GM19452 (cell line): ENCODE results near the gene PAPSS1.
"Not testable (repeated sequence)": the region's sequence is repeated elsewhere in the genome, so short reads cannot be mapped to it uniquely, and the experiment has no call there.

ENCODE experiments used
- ATAC-seq: cut with Tn5 transposase; IDR thresholded peaks from one replicate; pipeline ENCODE4 v1.9.1; 2021; ENCODE audit not compliant: unreplicated experiment

The PAPSS1 gene

DNA sequence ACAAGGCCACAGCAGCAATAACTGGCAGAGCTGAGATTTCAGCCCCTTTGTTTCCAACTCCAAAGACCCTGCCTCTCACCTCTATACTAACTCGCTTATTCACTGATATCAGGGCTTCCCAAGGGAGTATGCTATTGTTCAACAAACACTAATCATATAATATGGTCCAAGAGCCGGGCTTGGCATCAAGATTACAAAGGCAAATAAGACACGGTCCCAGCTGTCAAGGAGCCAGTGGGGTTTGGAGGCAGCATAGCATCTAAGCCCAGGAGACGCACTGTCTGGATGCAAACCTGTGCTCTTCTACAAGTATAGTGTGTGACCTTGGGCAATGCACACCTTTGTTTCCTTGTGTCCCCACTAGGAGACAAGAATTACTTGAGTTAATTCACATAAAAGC lies 28.7 kb downstream of the PAPSS1 start:
- no peak for ATAC-seq

DNA sequence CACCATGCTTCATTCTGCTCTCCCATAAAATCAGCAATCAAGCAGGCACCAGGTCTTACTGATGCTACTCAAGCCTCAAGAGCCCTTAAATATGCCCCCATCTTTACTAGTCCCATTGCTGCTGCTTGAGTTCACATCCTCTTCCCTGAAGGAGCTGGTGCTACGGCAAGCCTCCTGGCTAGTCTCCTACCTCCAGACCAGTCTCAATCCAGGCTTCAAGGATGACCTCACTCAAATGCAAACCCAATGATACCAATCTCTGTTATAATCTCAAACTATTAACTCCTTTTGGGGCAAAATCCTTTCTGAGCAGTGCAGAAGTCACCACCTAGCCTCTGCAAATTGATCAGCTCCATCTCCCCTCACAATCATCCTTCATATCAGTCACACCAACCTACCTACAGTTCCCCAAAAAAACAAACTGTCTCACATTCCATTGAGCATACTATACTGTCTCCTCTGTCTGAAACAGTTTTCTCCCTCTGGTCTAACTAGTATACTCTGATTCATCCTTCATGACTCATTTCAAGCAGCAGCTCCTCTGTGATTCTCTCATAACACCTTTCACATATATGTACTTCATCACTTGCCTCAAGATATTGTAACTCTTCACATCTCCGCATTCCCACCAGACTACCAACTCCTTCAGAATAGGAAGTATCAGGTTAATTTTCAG lies 30.0 kb downstream of the PAPSS1 start:
- ATAC-seq = peak; percentile 52

DNA sequence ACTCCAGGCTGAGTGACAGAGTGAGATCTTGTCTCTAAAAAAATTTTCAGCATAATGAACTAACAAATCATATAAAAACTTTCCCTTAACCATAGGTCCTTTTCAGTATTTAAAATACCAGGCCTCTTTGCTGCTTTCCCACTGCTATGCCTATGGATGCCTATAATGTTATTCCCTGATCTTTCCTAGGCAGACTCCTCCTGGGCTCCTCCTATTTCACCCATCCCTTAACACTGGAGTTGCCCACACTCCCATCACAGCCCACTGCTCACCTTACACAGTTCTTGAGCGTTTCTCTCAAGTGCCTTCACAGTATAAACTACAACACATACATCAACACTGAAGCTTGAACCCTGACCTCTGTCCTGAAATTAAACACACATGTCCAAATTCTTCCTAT lies 31.6 kb downstream of the PAPSS1 start:
- no peak for ATAC-seq

DNA sequence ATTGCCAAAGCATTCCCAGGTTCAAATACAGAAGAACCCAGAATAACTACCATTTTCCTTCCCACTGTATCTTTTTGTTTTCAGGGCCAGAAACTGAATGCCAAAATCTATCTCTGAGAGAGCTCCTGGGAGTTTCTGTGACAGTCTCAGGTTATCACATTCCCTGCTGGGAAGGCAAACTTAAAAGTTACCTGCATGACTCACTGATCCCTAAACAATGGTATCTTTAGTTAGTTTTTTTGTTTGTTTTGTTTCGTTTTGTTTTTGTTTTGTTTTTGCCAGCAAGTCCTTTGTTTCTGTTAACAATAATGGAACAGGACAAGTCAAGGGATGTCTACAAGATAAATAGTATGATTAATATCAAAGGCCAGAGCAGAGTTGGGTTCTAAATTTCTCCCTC lies 34.3 kb downstream of the PAPSS1 start:
- ATAC-seq = no peak

DNA sequence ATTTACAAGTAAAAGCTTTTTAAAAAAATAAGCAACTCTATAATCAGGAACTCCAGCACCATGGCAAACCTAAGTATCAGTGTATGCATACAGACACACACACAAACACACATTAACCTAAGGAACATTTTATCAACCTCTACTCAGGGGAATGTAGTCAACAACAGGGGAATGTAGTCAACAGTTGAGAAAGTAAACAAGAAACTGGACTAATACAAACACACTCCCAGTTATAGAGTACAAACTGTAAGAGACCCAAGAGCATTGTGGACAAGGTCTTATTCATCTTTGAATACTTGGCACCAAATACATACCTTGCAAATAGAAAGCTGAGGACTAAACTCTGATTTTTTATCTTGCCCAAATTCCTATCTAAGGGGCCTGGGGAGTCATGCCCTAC lies 36.2 kb downstream of the PAPSS1 start:
- no peak for ATAC-seq

DNA sequence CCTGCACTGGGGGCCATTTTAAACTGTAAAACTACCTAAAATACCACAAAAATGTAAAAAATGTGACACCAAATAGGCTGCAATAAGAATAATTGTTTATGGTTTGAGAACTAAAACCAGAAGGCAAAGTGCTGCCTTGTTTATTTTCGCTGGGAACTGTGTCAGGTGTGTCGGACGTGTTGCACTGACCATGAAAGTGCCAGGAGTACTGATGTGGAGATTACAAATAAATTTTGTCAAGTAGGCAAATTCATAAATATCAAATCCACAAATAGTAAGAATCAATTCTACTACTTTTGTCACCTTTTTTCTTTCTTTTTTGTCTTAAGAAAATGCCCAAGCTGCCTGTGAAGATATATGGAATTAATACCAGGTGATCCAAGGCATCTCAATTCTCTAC lies 37.7 kb downstream of the PAPSS1 start:
- ATAC-seq = no peak

DNA sequence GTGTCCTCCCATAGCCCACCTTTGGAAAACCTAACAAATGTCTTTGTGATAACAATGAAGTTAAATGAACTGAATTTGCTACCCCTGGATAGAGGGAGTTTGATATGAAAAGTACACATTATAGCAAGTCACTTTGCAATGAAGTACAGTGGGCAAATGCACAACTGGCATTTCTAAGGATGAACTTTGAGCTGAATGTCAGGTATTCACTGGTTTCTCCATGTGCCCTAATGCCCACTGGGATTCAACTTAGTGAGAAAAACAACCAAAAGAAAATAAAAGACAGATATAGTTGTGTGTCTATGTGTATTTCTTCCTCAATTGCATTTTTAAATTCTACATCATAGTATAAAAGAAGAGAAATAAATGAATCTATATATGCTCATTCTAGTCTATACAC lies 51.0 kb downstream of the PAPSS1 start:
- ATAC-seq = no peak

DNA sequence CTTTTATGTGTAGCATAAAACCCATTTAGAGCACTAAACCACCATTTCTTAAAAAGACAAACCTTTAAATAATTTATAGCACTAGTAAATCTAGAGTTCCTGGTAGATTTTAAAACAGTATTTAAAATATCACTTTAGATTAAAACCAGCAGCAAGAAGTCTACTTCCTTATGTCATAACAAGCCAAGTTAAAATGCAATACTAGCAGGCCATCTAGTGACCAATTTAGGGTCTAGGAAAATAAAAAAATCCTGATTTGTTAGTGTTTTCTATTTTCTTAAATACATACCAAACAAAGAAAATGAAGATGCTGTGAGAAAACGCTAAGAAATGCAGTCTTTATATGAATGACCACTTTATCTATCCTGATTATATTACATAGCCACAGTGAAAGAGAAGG lies 53.9 kb downstream of the PAPSS1 start:
- ATAC-seq = no peak

DNA sequence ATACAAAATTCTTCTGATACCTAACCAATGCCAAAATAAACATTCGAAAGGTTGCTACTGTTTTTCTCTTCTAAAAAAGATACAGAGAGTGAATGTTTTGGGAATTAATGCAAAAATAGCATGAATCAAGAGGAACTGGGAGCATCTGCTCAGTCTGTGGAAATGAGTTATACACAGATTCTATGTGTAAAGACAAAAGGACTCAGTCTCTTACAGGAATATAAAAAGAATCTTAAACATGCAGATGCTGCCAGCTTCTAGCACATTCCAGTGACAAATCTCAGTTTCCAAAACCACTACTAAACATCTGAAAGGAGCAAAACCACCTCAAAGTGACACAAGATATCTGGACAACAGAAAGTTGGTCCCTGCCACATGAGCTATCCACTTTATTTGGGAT lies 55.0 kb downstream of the PAPSS1 start:
- ATAC-seq = no peak

DNA sequence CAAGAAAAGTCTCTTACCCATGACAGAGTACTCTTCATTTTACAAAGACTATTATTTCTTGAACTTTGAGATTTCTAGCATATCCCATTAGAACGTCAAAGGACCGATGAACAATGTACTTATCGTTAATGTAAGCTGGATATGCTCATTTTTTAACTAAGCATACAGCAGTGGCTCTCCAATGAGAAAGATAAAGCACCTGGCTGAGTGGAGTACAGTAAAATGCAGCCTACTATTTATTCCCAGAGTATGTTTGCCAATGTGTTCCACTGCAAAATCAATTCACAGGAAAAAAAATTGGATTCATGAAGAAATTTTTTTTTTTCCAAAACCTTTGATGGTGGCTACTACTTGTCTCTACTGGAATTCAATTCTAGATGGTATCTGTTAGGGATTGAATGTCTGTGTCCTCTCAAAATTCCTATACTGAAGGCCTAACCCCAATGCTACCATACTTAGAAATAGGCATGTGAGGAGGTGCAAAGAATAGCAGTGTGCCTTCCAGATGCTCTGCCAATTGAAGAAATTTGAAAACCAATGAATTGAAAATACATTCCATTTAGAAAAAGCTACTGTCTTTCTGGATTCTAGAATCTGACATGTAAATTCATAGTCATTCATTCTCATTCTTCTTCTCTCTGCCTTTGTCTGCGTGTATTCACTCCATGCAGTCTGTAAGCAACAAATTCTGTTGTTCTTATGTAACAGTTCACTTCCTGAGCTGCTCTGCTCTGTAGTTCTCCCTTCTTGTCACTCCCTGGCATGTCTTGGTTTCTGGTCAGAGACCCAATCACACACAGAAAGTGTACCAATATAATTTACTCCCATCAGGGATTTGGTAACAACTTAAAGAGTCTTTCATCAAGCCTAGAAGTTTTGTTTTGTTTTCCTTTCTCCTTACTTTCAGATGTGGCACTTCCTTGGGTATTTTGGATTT lies 61.4 kb downstream of the PAPSS1 start:
- ATAC-seq = no peak

DNA sequence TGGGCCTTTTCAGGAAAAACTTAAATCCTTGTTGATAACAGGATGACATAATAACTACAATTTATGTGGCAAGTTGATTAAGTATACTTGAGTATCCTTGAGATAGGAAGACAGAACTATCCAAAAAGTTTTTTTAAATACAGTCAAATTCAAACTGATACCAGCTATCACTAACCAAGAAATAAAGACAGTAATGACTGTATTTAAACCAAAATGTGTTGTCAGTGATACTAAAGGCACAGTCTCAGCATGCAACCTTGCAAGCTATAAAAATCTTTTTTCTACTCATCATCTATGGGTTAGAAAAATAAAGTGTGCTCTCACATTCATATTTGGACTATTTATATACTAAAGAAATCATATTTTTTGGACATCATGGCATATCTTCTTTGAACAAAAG lies 64.7 kb downstream of the PAPSS1 start:
- no peak for ATAC-seq

DNA sequence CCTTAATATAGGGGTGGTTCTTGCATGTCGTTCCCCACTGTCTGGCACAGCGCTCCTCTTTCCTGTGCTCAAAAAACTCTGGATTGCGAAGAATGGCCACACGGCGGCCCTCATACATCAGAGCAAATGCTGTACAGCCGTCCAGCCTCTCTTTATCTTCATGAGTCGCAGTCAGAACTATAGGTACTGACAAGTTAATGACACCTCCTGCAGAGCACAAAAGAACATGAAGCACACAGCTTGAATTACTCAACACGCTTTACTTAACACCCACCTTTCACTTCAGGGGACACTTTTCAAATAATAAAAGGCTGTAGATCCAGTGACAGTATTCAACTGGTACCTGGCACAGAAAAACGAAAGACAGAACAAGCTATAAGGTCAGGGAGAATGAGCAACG lies 65.3 kb downstream of the PAPSS1 start:
- ATAC-seq = no peak

DNA sequence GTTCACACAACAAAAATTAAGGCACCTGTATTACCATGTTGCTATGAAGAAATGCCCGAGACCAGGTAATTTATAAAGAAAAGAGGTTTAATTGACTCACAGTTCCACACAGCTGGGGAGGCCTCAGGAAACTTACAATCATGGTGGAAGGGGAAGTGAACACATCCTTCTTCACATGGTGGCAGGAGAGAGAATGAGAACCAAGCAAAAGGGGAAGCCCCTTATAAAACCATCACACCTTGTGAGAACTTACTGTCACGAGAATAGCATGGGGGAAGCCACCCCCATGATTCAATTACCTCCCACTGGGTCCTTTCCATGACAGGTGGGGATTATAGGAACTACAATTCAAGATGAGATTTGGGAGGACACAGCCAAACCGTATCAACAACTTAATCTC lies 68.6 kb downstream of the PAPSS1 start:
- ATAC-seq = not testable (repeated sequence)

DNA sequence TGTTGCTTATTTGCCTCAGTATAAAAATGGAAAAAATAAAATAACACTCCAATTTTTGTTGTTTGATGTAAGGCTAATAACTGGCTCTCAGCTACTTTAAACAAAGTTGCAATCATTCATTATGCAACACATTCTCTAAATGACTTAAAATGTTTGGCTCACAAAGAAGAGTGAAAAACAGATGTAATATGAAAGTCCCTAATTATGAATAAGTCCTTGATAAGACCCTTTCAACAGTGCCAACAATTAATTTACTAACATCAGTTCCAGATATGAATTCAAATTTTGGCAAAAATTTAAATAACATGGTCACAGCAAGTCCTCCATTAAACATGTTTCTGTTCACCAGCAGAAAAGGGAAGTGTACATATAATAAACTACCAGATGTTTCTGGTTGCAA lies 69.8 kb downstream of the PAPSS1 start:
- ATAC-seq = no peak

DNA sequence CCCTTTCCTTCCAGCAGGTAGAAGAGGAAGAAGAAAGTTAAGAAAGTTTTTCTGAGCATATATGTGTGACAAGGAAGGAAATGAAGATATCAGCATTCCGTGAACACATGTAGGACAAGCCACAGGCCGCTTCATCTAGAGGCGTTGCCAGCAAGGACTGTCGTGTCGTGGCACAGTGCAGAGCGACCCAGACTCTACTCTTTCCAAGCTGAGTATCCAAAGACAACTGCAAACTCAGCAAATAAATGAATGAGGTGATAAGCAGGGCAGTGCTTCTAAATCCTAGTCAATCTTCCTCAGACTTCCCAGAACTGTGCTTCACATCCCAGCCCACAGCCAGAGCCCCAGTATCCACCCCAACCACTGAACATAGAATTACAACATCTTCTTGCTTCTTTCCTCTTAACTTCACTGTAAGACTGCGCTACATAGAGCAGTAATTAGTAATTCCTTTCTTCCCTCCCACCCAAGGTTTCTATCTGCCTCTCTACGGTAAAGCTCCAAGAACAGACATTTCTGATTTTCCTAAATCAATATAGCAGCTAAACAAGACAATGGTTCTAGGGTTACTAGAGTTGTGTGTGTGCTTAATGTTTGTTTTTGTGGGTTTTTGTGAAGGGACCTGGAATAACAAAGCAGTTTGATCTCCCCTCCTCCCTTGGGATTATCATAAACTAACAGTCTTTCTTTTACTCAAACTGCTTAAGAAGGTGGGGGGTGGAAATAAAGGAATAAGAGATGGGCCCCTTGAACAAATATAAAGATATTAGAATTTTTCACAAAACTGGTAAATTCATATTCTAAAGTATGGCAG lies 71.6 kb downstream of the PAPSS1 start:
- no peak for ATAC-seq

DNA sequence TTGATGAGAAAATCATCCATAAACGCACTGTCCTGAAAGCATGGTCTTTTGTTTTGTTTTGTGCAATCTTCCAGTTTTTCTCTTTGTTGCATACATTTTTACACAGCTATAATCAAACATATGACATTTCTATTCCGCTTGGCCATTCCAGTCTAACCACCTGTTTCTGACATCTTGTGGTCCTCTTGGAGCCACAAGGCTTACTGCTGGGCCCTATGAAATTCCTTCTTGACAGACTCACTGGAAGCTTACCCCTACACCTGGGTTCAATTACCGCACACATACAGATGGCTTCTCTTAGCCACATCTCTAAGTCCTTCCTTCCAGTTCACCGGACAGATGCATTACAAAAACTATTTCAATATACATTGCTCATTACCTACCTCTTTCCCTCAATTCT lies 72.4 kb downstream of the PAPSS1 start:
- no peak for ATAC-seq

DNA sequence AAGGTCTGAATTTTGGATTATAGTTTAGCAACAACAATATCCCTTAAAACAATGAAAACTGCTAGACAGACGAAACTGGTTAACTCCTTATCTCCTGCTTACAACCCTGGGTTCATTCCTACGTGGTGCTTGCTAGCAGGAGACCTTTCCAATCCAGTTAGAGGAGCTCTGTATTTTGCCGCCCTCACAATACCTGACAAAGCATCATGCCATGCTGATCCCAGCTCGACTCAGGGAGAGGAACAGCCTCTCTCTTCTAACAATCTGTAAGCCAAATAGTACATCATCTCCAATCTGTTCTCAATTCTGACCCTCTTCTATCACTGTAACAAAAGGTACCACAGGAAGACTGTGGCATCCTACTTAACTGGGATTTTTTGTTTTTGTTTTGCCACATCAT lies 74.4 kb downstream of the PAPSS1 start:
- ATAC-seq = no peak

DNA sequence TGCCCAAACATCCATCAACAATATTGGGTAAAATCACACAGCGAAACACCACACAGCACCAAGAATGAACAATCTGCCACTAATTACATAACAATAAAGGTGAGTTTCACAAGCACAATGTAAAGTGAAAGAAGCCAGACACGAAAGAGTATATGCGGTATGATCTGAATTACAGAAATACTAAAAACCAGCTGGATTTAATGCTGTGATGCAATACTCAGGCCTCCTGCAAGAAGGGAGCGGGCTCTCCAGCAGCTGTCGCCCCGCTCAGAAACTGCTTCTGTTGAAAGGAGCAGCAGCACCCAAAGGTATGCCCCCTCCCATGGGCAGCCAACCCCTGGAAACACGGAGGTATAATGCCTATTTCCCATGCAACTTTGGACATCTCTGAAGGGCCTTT lies 77.0 kb downstream of the PAPSS1 start:
- ATAC-seq = no peak

DNA sequence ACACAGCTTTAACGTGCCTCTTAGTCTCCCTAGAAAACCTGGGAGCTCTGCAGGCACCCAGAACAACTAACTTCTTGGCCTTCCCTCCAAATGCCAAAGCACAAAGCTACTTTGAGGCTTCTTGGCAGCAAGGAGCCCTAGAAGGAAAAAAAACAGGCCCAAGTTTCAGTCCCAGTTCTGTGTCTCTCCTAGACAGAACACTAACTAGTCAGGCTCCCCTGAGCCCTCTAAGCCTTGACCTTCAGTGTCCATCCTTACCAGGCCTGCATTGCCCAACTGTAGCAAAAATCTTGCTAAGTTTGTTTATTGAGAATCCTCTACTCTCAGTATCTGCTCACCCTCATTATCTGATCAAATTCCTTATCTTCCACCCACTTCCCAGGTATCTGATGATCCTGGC lies 79.2 kb downstream of the PAPSS1 start:
- ATAC-seq = no peak

DNA sequence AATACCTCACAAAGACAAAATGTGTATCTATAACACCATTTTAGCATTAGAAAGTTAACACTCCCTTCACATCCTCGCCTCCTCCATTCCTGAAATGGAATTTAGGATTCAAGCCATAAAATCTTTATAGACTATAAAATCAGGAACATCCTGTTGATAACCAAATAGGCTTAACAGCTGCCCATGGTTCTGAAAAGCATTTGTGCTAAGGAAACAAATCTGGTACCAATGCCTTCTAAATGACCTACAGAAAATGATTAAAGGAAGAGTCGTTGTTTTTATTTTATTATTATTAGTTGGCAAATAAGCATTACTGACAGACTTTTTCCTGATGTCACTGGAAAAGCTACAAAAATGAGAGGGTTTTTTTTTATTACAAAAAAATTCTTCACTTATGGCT lies 79.8 kb downstream of the PAPSS1 start:
- ATAC-seq = no peak

DNA sequence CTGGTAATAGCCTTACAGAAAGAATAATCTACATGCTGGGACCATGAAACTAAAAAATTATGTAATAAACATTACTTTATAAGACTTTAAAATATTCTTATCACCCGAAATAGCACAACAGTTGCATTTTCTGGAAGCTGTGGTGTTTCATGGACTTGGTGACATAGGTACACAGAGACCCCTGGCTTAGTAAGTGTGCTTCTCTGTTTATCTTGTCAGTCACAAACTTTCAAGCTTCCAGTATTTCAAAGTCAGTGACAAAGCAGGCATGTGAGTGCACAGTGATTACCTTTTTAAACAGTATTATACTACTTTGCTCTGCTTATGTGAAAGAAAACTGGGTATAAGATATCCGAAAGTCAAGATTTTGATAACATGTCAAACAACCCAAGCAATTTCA lies 84.3 kb downstream of the PAPSS1 start:
- no peak for ATAC-seq

DNA sequence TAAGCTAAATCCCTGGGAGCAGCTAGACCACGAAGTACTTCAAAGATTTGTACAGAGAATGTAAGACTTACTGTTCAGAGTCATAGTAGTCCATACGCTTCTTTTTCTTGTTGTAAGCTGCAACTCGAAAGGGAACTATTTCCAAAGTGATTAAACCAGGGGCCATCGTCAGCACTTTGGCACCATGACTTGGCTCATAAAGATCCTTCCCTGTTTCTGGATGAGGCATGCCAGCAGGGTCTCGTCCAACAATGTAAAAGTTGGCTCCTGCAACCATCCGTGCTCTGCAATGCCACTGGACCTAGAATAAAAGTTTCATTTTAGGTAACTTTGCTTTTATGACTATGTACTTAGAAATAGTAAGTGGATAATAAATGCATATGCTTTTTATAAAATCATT lies 88.5 kb downstream of the PAPSS1 start:
- ATAC-seq = no peak
